Panc1 (cell line): ENCODE results near the gene KDR. TPM values are rescaled to one million over a fixed set of nuclear protein-coding genes. Genes with fewer than 3 reads are reported as not detected.

Experiments
- ATAC-seq: fragments of 200-7000 bp; cut with Tn5 transposase; 2 replicates; pipeline ENCODE4 v1.9.1; 2020; ENCODE audit warnings: mild to moderate bottlenecking, moderate library complexity
- Bru-seq: library from RNA; stranded (reverse); fragments of 400-500 nt; gene quantifications from one replicate; lab custom pipeline; 2021; lab: Mats Ljungman, UMichigan
- BruChase-seq, 2 experiments: library from RNA; stranded (reverse); fragments of 400-500 nt; gene quantifications; one replicate each; lab custom pipeline; 2021; lab: Mats Ljungman, UMichigan
- BruUV-seq: library from RNA; stranded (reverse); fragments of 400-500 nt; replicated peaks from 2 replicates; lab custom pipeline; 2021; lab: Mats Ljungman, UMichigan
- CTCF ChIA-PET: fragments of 300-600 bp; sonication (Branson Sonifier 250); formaldehyde crosslinking; loops from one replicate; lab custom pipeline; 2022; ENCODE audit warnings: antibody characterized with exemption; lab: Charles Lee
- POLR2A ChIA-PET: fragments of 300-600 bp; sonication (Branson Sonifier 250); formaldehyde crosslinking; loops from one replicate; lab custom pipeline; 2022; ENCODE audit warnings: antibody characterized with exemption; lab: Charles Lee
- DNase-seq: peaks from one replicate; pipeline ENCODE4 v3.0.0-alpha.2; 2010; ENCODE audit warnings: low read depth, low spot score
- H3K27ac ChIP-seq: 2 replicates; pipeline ENCODE4 v1.5.1; 2011; ENCODE audit warnings: mild to moderate bottlenecking, low read length, inconsistent platforms
- H3K27me3 ChIP-seq: fragments of 200-500 bp; sonication (Bioruptor generic); 2 replicates; pipeline ENCODE4 v1.6.0; 2014; ENCODE audit warnings: low read length, inconsistent platforms; ENCODE audit not compliant: control insufficient read depth, insufficient read depth
- H3K36me3 ChIP-seq: fragments of 200-500 bp; sonication (Bioruptor generic); 2 replicates; pipeline ENCODE4 v1.5.1; 2014; ENCODE audit warnings: inconsistent platforms, mild to moderate bottlenecking, low read length, moderate library complexity; ENCODE audit not compliant: control insufficient read depth, insufficient read depth
- H3K4me1 ChIP-seq: 2 replicates; pipeline ENCODE4 v1.5.1; 2011; ENCODE audit warnings: inconsistent platforms, mild to moderate bottlenecking, low read length, moderate library complexity; ENCODE audit not compliant: control insufficient read depth, insufficient read depth
- H3K4me3 ChIP-seq, 2 experiments: 2 replicates each; pipeline ENCODE4 v1.5.1; 2011 to 2012; ENCODE audit warnings: low read depth in 2 of 2, low read length in 2 of 2, mild to moderate bottlenecking in 2 of 2, inconsistent platforms in 1 of 2, moderate library complexity in 1 of 2
- H3K9me3 ChIP-seq: fragments of 200-500 bp; sonication (Bioruptor generic); 2 replicates; pipeline ENCODE4 v1.5.1; 2014; ENCODE audit warnings: low read depth, mild to moderate bottlenecking, inconsistent platforms, low read length, moderate library complexity; ENCODE audit not compliant: control insufficient read depth, insufficient read depth
- CTCF ChIP-seq: fragments of 450-650 bp; IDR thresholded peaks from 2 replicates; pipeline ENCODE4 v1.5.1; 2017; ENCODE audit warnings: mild to moderate bottlenecking
- POLR2AphosphoS5 ChIP-seq: IDR thresholded peaks from 2 replicates; pipeline ENCODE4 v1.6.1; 2012; ENCODE audit warnings: mild to moderate bottlenecking, low read depth, low read length, moderate library complexity
- SIN3A ChIP-seq: IDR thresholded peaks from 2 replicates; pipeline ENCODE4 v1.6.1; 2012; ENCODE audit warnings: low read depth, mild to moderate bottlenecking, low read length, moderate library complexity, borderline replicate concordance; ENCODE audit not compliant: insufficient read depth
- TCF7L2 ChIP-seq: IDR thresholded peaks from 2 replicates; pipeline ENCODE4 v1.6.1; 2011; ENCODE audit warnings: mild to moderate bottlenecking, low read depth, low read length, inconsistent platforms
- in situ Hi-C: cut with HindIII; loops from 2 replicates; pipeline ENCODE4 v1.10.0; 2016; ENCODE audit warnings: low sequenced_read_pairs, low pct_unique_long_range_greater_than_20kb
- intact Hi-C: fragments of 100-400 bp; cut with micrococcal nuclease; formaldehyde crosslinking; loops from one replicate; pipeline ENCODE4 v1.10.0; 2022; ENCODE audit not compliant: unreplicated experiment
- long read RNA-seq: library from polyadenylated mRNA; unstranded; transcript quantifications from one replicate; pipeline ENCODE4 v2.0.0, GENCODE V29; 2021; ENCODE audit not compliant: unreplicated experiment
- polyA plus RNA-seq: library from polyadenylated mRNA; unstranded; fragments of >200 nt; gene quantifications from one replicate; pipeline ENCODE4 v1.2.1, GENCODE V29; 2012; ENCODE audit warnings: missing spikeins; ENCODE audit not compliant: insufficient read length
- total RNA-seq: library from RNA; stranded (reverse); gene quantifications from one replicate; pipeline ENCODE4 v1.2.1, GENCODE V29; 2021; ENCODE audit not compliant: unreplicated experiment
- TF ChIP-seq, protein P1 (sequence below), 2 experiments: IDR thresholded peaks; 2 replicates each; pipeline ENCODE4 v1.6.1; 2011 to 2012; ENCODE audit warnings: low read depth in 2 of 2, control low read depth in 1 of 2, low read length in 1 of 2, mild to moderate bottlenecking in 1 of 2, moderate library complexity in 1 of 2; ENCODE audit not compliant: insufficient read depth in 1 of 2

Gene KDR
- 0.18 TPM for total RNA-seq
- not detected for polyA plus RNA-seq
- percentile 2 among the genes with signal in this experiment for Bru-seq, nascent RNA
- percentile 6 among the genes with signal in this experiment for BruChase-seq, experiment 1, labeled RNA remaining after a 2-hour chase
- BruChase-seq, experiment 2, labeled RNA remaining after a 6-hour chase = percentile 2 among the genes with signal in this experiment
- long read RNA-seq = 0 reads

DNA sequence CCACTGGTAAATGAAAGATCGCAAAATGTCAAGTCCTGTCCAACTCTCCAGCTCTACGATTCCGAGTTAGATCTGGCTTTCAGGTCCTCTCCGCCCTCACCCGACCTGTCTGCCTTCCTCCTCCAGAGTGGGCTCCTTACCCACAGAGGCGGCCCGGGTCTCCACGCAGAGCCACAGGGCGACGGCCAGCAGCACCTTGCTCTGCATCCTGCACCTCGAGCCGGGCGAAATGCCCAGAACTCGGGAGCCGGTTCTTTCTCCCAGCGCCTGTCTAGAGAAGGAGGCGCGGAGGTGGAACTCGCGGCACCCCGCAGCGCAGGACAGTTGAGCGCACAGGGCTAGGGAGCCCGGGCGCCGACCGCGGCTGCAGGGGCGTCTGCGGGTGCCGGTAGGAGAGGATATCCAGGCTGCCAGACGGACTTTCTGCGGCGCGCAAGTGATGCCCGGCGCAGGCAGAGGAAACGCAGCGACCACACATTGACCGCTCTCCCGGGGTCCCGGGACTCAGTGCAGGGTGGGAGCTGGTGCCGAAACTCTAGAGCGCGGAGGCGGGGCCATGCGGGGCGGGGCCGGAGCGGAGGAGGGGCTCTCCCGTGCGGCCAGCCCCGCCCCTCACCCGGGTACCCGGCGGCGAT, at the start of gene KDR:
KDR (minus strand) TSS at position 509 of the 635 bp plus-strand sequence; CDS start at position 207, 302 bp downstream.
- Histone ChIP-seq H3K4me3 (peak within 1 kb of the TSS; percentile 23 to 43), H3K27ac (no peak within 1 kb of the TSS), H3K36me3 (no peaks in the 10 kb centered on the region), H3K9me3 (no peaks in the 10 kb centered on the region), H3K4me1 (no peaks in the 10 kb centered on the region), H3K27me3 (peaks cover 4% of the 10 kb centered on the region)
- intact Hi-C loops (no loop called here), in situ Hi-C loops (no loop called here)
- no TSS peak for BruUV-seq
- POLR2A ChIA-PET = no interaction called here
- TF ChIP-seq SIN3A = no peak
- TF ChIP-seq CTCF = no peak
- TF ChIP-seq, protein P1, sequence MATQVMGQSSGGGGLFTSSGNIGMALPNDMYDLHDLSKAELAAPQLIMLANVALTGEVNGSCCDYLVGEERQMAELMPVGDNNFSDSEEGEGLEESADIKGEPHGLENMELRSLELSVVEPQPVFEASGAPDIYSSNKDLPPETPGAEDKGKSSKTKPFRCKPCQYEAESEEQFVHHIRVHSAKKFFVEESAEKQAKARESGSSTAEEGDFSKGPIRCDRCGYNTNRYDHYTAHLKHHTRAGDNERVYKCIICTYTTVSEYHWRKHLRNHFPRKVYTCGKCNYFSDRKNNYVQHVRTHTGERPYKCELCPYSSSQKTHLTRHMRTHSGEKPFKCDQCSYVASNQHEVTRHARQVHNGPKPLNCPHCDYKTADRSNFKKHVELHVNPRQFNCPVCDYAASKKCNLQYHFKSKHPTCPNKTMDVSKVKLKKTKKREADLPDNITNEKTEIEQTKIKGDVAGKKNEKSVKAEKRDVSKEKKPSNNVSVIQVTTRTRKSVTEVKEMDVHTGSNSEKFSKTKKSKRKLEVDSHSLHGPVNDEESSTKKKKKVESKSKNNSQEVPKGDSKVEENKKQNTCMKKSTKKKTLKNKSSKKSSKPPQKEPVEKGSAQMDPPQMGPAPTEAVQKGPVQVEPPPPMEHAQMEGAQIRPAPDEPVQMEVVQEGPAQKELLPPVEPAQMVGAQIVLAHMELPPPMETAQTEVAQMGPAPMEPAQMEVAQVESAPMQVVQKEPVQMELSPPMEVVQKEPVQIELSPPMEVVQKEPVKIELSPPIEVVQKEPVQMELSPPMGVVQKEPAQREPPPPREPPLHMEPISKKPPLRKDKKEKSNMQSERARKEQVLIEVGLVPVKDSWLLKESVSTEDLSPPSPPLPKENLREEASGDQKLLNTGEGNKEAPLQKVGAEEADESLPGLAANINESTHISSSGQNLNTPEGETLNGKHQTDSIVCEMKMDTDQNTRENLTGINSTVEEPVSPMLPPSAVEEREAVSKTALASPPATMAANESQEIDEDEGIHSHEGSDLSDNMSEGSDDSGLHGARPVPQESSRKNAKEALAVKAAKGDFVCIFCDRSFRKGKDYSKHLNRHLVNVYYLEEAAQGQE (IDR thresholded peaks at IDR 0.05; ENCODE audit: insufficient read depth in 1 of 2, low read depth in 2 of 2, low read length in 1 of 2) = no peak
- TF ChIP-seq TCF7L2 = no peak
- TF ChIP-seq POLR2AphosphoS5 = no peak
- DNase-seq (no peak), ATAC-seq (peak; percentile 85)
- CTCF ChIA-PET = no interaction called here

DNA sequence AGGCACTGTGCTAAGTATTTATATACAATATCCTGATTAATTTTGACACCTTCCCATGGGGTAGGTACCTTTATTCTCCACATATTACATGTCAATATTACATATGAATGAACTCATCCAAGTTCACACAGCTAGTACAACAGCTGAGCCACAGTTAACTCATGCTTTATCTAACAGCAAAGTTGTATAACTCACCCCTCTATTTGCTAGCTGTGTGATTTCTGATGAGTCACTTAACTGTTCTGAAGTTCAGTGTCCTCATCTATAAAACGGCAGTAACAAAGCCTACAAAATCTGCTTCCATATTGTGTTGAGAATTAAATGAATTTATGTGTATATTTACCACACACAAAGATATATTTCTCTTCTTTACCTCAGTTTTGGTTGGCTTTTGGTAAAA, 48.2 kb upstream of the KDR start:
- intact Hi-C loops (no loop called here), in situ Hi-C loops (no loop called here)
- POLR2A ChIA-PET = no interaction called here
- Histone ChIP-seq H3K4me3 (no peak overlapping the region), H3K36me3 (no peaks in the 10 kb centered on the region; the same call in 1 of the 2 replicates), H3K27me3 (no peaks in the 10 kb centered on the region), H3K4me1 (no peaks in the 10 kb centered on the region), H3K9me3 (no peaks in the 10 kb centered on the region), H3K27ac (no peak overlapping the region)
- TF ChIP-seq POLR2AphosphoS5 (no peak), SIN3A (no peak), CTCF (no peak), TCF7L2 (no peak)
- TF ChIP-seq, protein P1 (IDR thresholded peaks at IDR 0.05; ENCODE audit: insufficient read depth in 1 of 2, low read depth in 2 of 2, low read length in 1 of 2) = no peak
- ATAC-seq = no peak
- no peak for DNase-seq
- no TSS peak for BruUV-seq
- CTCF ChIA-PET = interaction anchor here (0.5 kb wide), 1 partner anchor 49 kb away, joined by 3 read pairs; no protein-coding TSS in a partner anchor
